HG02981 (cell line): ENCODE data around the gene WRNIP1.

Experiments
- ATAC-seq: cut with Tn5 transposase; IDR thresholded peaks from one replicate; pipeline ENCODE4 v1.9.1; 2021; ENCODE audit warnings: mild to moderate bottlenecking, moderate library complexity; ENCODE audit not compliant: unreplicated experiment

WRNIP1 gene

GRCh38 chr6:2803731-2804429 is 38.7 kb downstream of the WRNIP1 start:
- ATAC-seq = no peak

- no peak for ATAC-seq
These were observed 39.3 kb downstream of the WRNIP1 start for GRCh38 chr6:2804516-2804915.

GRCh38 chr6:2805031-2805430 is 39.8 kb downstream of the WRNIP1 start:
- no peak for ATAC-seq

GRCh38 chr6:2806644-2807043 is 41.5 kb downstream of the WRNIP1 start:
- no peak for ATAC-seq

GRCh38 chr6:2807342-2808090 is 42.3 kb downstream of the WRNIP1 start:
- no peak for ATAC-seq

- ATAC-seq = no peak
These were observed 43.8 kb downstream of the WRNIP1 start for GRCh38 chr6:2809015-2809414.

- ATAC-seq = no peak
These were observed 45.0 kb downstream of the WRNIP1 start for GRCh38 chr6:2810092-2810671.

GRCh38 chr6:2812695-2813094 is 47.5 kb downstream of the WRNIP1 start:
- ATAC-seq = no peak

GRCh38 chr6:2816158-2816557 is 51.0 kb downstream of the WRNIP1 start:
- ATAC-seq = no peak

- no peak for ATAC-seq
These were observed 52.8 kb downstream of the WRNIP1 start for GRCh38 chr6:2817903-2818443.

- no peak for ATAC-seq
These were observed 53.4 kb downstream of the WRNIP1 start for GRCh38 chr6:2818593-2818992.

- ATAC-seq = no peak
These were observed 53.9 kb downstream of the WRNIP1 start for GRCh38 chr6:2819115-2819514.

- no peak for ATAC-seq
These were observed 54.8 kb downstream of the WRNIP1 start for GRCh38 chr6:2819978-2820377.

GRCh38 chr6:2820415-2820814 is 55.2 kb downstream of the WRNIP1 start:
- no peak for ATAC-seq

- ATAC-seq = no peak
These were observed 56.4 kb downstream of the WRNIP1 start for GRCh38 chr6:2821554-2821953.

GRCh38 chr6:2823104-2823850 is 58.1 kb downstream of the WRNIP1 start:
- no peak for ATAC-seq

GRCh38 chr6:2826131-2826530 is 60.9 kb downstream of the WRNIP1 start:
- no peak for ATAC-seq

GRCh38 chr6:2827142-2827541 is 61.9 kb downstream of the WRNIP1 start:
- no peak for ATAC-seq

GRCh38 chr6:2828629-2829028 is 63.4 kb downstream of the WRNIP1 start:
- ATAC-seq = no peak

- no peak for ATAC-seq
These were observed 64.1 kb downstream of the WRNIP1 start for GRCh38 chr6:2829253-2829652.

GRCh38 chr6:2830183-2830582 is 65.0 kb downstream of the WRNIP1 start:
- no peak for ATAC-seq
